Hepatocyte (in vitro differentiated cells): ENCODE measurements around the gene LFNG. TPM values are rescaled to one million over a fixed set of nuclear protein-coding genes. Genes with fewer than 3 reads are reported as not detected.
A peak's percentile ranks its signal among the peaks of the same experiment; 100 is the strongest.

Source experiments
- DNase-seq: peaks from one replicate; pipeline ENCODE4 v3.0.0-alpha.2; 2016; ENCODE audit warnings: low spot score
- H2AFZ ChIP-seq: fragments of 200-600 bp; sonication (generic); 2 replicates; pipeline ENCODE4 v1.6.0; 2016; ENCODE audit warnings: antibody characterized with exemption, mild to moderate bottlenecking
- H3K27ac ChIP-seq: fragments of 200-600 bp; sonication (generic); 2 replicates; pipeline ENCODE4 v1.5.1; 2016; ENCODE audit warnings: mild to moderate bottlenecking
- H3K27me3 ChIP-seq: fragments of 200-600 bp; sonication (generic); 2 replicates; pipeline ENCODE4 v1.6.1; 2016
- H3K36me3 ChIP-seq: fragments of 200-600 bp; sonication (generic); replicated peaks from 2 replicates; pipeline ENCODE4 v1.5.1; 2016; ENCODE audit warnings: low read depth; ENCODE audit not compliant: insufficient read depth
- H3K4me1 ChIP-seq: fragments of 200-600 bp; sonication (generic); 2 replicates; pipeline ENCODE4 v1.5.1; 2016; ENCODE audit warnings: mild to moderate bottlenecking, moderate library complexity; ENCODE audit not compliant: insufficient read depth
- H3K4me2 ChIP-seq: fragments of 200-600 bp; sonication (generic); 2 replicates; pipeline ENCODE4 v1.6.0; 2016
- H3K4me3 ChIP-seq: fragments of 200-600 bp; sonication (generic); 2 replicates; pipeline ENCODE4 v1.5.1; 2016; ENCODE audit warnings: mild to moderate bottlenecking
- H3K79me2 ChIP-seq: fragments of 200-600 bp; sonication (generic); 2 replicates; pipeline ENCODE4 v1.6.0; 2017; ENCODE audit warnings: mild to moderate bottlenecking
- H3K9me2 ChIP-seq: fragments of 200-600 bp; sonication (generic); replicated peaks from 2 replicates; pipeline ENCODE4 v1.6.0; 2017; ENCODE audit warnings: mild to moderate bottlenecking; ENCODE audit not compliant: insufficient read depth
- H3K9me3 ChIP-seq: fragments of 200-600 bp; sonication (generic); 2 replicates; pipeline ENCODE4 v1.5.1; 2016; ENCODE audit warnings: low read depth, mild to moderate bottlenecking
- H4K20me1 ChIP-seq: fragments of 200-600 bp; sonication (generic); 2 replicates; pipeline ENCODE4 v1.6.0; 2016; ENCODE audit warnings: mild to moderate bottlenecking; ENCODE audit not compliant: insufficient read depth, poor library complexity, severe bottlenecking
- EZH2 ChIP-seq: fragments of 200-600 bp; sonication (generic); IDR thresholded peaks from 2 replicates; pipeline ENCODE4 v1.6.1; 2016; ENCODE audit warnings: antibody characterized with exemption, mild to moderate bottlenecking, borderline replicate concordance
- EZH2phosphoT487 ChIP-seq: fragments of 200-600 bp; sonication (generic); IDR thresholded peaks from one replicate; pipeline ENCODE4 v1.6.1; 2018; ENCODE audit warnings: antibody characterized with exemption, mild to moderate bottlenecking, low read depth, moderate library complexity; ENCODE audit not compliant: unreplicated experiment, severe bottlenecking
- WGBS: methylation state at CpG from one replicate; pipeline ENCODE4 v1.1.6; 2016; ENCODE audit warnings: low lambda C conversion rate; ENCODE audit errors: missing lambda C conversion rate; 5-methylcytosine and 5-hydroxymethylcytosine counted together
- polyA plus RNA-seq: library from polyadenylated mRNA; unstranded; fragments of >200 nt; fragmentation: Nextera tagmentation; extraction: Ambion mirVana; gene quantifications from 2 replicates; pipeline ENCODE4 v1.2.1, GENCODE V29; 2016
- total RNA-seq: library from RNA; depleted of rRNA; stranded (reverse); fragments of >200 nt; gene quantifications from 2 replicates; pipeline ENCODE4 v1.2.3, GENCODE V29; 2014
- TF ChIP-seq, protein P1 (sequence below): fragments of 200-600 bp; sonication (generic); IDR thresholded peaks from 2 replicates; pipeline ENCODE4 v1.5.1; 2016; ENCODE audit warnings: antibody characterized with exemption, mild to moderate bottlenecking; ENCODE audit not compliant: poor library complexity

LFNG gene
- total and polyA plus RNA-seq, 2 experiments from 2014 or later: 1.2 to 4.5 TPM

DNA sequence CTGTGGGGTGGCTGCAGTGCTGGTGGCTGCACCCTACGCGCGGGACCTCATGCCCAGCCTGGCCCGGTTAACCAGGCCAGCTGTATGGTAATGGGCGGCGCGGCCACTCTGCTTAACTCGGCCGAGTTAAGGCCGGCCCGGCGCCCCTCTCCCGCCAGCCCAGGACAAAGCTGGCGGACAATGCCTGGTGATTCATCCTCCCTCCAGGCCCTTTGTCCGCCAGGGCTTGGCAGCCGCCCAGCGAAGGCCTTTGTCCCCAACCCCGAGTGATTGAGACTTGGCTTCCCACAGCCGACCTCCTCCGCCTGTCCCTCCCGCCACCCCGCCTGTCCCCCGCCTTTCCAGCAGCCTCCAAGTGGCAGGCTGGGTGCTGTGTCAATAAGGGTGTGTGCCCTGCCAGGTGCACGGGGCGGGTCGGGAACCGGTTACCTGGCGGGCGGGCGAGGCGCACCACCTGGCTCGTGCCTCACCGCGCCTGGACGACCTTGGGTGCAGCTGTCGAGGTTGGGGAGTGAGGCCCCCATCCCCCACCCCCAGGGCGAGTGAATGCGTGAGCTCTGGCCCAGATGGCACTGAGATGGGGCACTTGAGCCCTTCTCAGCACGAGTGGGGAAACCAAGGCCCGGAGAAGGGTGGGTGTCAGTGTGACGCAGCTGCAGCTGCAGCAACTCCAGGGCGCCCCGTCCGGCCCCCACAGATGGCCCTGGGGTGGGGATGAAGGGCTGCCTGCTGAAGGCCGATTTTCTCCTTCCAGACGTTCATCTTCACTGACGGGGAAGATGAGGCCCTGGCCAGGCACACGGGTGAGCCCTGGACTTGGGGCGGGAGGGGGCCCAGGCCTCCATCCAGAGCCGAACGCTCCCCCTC, 4.6 kb downstream of the LFNG start:
- no peak overlapping the region for H3K4me3 ChIP-seq
- peaks cover 47% of the 10 kb centered on the region for H3K4me1 ChIP-seq
- no peak overlapping the region for H2AFZ ChIP-seq
- no peak for TF ChIP-seq EZH2
- TF ChIP-seq, protein P1, sequence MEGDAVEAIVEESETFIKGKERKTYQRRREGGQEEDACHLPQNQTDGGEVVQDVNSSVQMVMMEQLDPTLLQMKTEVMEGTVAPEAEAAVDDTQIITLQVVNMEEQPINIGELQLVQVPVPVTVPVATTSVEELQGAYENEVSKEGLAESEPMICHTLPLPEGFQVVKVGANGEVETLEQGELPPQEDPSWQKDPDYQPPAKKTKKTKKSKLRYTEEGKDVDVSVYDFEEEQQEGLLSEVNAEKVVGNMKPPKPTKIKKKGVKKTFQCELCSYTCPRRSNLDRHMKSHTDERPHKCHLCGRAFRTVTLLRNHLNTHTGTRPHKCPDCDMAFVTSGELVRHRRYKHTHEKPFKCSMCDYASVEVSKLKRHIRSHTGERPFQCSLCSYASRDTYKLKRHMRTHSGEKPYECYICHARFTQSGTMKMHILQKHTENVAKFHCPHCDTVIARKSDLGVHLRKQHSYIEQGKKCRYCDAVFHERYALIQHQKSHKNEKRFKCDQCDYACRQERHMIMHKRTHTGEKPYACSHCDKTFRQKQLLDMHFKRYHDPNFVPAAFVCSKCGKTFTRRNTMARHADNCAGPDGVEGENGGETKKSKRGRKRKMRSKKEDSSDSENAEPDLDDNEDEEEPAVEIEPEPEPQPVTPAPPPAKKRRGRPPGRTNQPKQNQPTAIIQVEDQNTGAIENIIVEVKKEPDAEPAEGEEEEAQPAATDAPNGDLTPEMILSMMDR: no peak
- TF ChIP-seq EZH2phosphoT487: no peak
- peaks cover 9% of the 10 kb centered on the region for H3K27me3 ChIP-seq
- no peaks in the 10 kb centered on the region for H3K36me3 ChIP-seq
- H3K9me3 ChIP-seq: no peaks in the 10 kb centered on the region
- H3K79me2 ChIP-seq: peaks cover 6% of the 10 kb centered on the region
- 55% methylated on average over 30 of the region's 51 CpGs for WGBS
- no peaks in the 10 kb centered on the region for H3K9me2 ChIP-seq
- peaks cover 3% of the 10 kb centered on the region for H4K20me1 ChIP-seq
- peak overlapping the region; percentile 81 for H3K4me2 ChIP-seq
- H3K27ac ChIP-seq: peak overlapping the region; percentile 89
- DNase-seq: peak; percentile 87

DNA sequence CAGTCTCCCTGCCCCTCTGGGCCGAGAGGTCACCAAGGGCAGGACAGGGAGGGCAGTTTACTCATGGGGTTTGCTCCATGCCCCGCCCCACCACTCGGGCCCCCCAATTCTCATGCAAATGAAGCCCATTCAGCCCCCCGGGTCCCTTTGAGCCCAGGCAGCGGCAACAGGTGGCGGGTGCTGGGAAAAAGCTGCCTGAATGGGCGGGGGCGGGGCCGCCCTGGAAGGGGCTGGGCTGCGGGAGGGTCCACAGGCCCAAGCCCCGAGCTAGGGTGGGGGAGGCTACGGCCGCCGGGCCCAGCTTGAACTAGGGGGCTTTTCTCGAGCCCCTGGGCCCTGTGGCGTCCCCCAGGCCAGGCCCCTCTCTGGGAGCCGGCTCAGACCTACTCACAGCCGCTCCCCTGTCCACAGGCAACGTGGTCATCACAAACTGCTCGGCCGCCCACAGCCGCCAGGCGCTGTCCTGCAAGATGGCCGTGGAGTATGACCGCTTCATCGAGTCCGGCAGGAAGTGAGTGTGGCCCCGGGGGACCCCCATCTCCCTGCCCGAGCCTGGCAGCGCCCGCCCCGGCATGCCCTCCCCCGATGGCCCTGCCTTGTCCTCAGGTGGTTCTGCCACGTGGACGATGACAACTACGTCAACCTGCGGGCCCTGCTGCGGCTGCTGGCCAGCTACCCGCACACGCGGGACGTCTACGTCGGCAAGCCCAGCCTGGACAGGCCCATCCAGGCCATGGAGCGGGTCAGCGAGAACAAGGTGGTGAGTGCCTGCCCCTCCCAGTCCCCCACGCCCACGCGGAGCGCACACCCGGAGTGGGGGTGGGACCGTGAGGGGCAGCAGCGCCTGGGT, 5.5 kb downstream of the LFNG start:
- H3K36me3 ChIP-seq: no peaks in the 10 kb centered on the region
- DNase-seq: no peak
- H3K4me3 ChIP-seq: no peak overlapping the region
- H3K27me3 ChIP-seq: peaks cover 9% of the 10 kb centered on the region
- peaks cover 55% of the 10 kb centered on the region for H3K4me1 ChIP-seq
- peak overlapping the region; percentile 89 for H3K27ac ChIP-seq
- H3K9me2 ChIP-seq: no peaks in the 10 kb centered on the region
- H3K79me2 ChIP-seq: peaks cover 6% of the 10 kb centered on the region
- peak overlapping the region; percentile 49 for H3K4me2 ChIP-seq
- no peaks in the 10 kb centered on the region for H3K9me3 ChIP-seq
- H4K20me1 ChIP-seq: peaks cover 3% of the 10 kb centered on the region
- TF ChIP-seq EZH2phosphoT487: no peak
- TF ChIP-seq, protein P1: no peak
- no peak for TF ChIP-seq EZH2
- H2AFZ ChIP-seq: no peak overlapping the region
- 88% methylated on average over 33 of the region's 53 CpGs for WGBS

DNA sequence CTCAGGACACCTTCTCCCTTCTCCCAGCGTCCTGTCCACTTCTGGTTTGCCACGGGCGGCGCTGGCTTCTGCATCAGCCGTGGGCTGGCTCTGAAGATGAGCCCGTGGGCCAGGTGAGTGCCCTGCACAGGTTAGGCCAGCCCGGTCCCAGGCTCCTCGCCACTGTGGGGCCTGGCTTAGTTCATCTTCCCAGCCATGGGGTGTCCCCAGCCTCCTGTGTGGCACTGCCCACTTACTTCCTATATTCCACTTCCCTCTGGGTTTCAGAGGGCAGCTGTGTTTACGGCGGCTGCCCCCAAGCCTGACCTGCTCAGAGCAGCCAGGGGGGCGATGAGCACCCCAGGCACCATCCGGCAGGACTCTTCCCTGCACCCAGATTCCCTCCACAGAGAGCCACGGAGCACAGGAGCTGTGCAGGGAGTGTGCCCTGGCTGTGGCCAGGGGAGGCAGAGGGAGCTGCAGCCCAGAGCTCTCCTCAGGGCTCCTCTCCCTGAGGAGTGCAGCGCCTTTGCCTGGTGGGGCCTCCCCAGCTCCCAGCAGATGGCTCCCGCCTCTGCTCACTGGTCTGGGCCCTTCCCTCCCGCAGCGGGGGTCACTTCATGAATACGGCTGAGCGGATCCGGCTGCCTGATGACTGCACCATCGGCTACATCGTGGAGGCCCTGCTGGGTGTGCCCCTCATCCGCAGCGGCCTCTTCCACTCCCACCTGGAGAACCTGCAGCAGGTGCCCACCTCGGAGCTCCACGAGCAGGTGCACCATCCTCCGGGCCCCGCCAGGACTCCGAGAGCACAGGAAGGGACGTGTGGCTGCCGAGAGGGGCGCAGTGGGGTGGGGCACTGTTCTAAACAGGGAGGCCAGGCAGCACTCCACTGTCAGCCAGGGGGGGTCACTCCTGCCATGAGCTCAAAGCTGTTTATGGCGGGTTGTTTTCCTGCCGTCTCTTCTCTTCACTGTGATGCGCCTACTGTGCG, 6.4 kb downstream of the LFNG start:
- Histone ChIP-seq H2AFZ (no peak overlapping the region), H3K4me2 (no peak overlapping the region), H4K20me1 (no peaks in the 10 kb centered on the region), H3K9me2 (no peaks in the 10 kb centered on the region), H3K36me3 (no peaks in the 10 kb centered on the region), H3K27me3 (peaks cover 6% of the 10 kb centered on the region), H3K4me3 (no peak overlapping the region), H3K27ac (no peak overlapping the region), H3K9me3 (no peaks in the 10 kb centered on the region), H3K79me2 (peaks cover 6% of the 10 kb centered on the region), H3K4me1 (peaks cover 57% of the 10 kb centered on the region)
- TF ChIP-seq, protein P1: no peak
- no peak for TF ChIP-seq EZH2
- no peak for TF ChIP-seq EZH2phosphoT487
- WGBS: 88% methylated on average over 32 of the region's 36 CpGs
- no peak for DNase-seq
